ENCODE results near the gene NRXN3.

GRCh38 chr14:79829405-79830166, 1659.4 kb downstream of the NRXN3 start:
- no peak for TF ChIP-seq CTCF (IDR thresholded peaks at IDR 0.05; ENCODE audit: low read depth, low read length, missing input control)
- no peak for TF ChIP-seq JUND (IDR thresholded peaks at IDR 0.05)
- TF ChIP-seq YY1 (IDR thresholded peaks at IDR 0.05): no peak
- TF ChIP-seq EGR1 (IDR thresholded peaks at IDR 0.05; ENCODE audit: low read depth in 2 of 2): no peak
- TF ChIP-seq SP1 (IDR thresholded peaks at IDR 0.05): no peak
- no peak for TF ChIP-seq TAF1 (conservative IDR thresholded peaks at IDR 0.05)
- no peak for TF ChIP-seq HNF4A (conservative IDR thresholded peaks at IDR 0.05)
- no peak for TF ChIP-seq RAD21 (IDR thresholded peaks at IDR 0.05)
- no peak for TF ChIP-seq ZBTB33 (IDR thresholded peaks at IDR 0.05)
